GM18870 (cell line): ENCODE results near the gene PDCD6IP.
"Not testable (repeated sequence)": the region's sequence is repeated elsewhere in the genome, so short reads cannot be mapped to it uniquely, and the experiment has no call there.

Experiments used
- ATAC-seq: cut with Tn5 transposase; IDR thresholded peaks from one replicate; pipeline ENCODE4 v1.9.1; 2021; ENCODE audit warnings: moderate library complexity; ENCODE audit not compliant: unreplicated experiment

The PDCD6IP gene

GRCh38 chr3:33798418-33799201, at the start of gene PDCD6IP:
PDCD6IP (plus strand) TSS chr3:33798630; CDS start chr3:33798729, 99 bp downstream.
- ATAC-seq = peak; percentile 80

- ATAC-seq = no peak
Observed at GRCh38 chr3:33749546-33750210, 48.8 kb upstream of the PDCD6IP start.

- no peak for ATAC-seq
Observed at GRCh38 chr3:33750211-33750548, 48.2 kb upstream of the PDCD6IP start.

GRCh38 chr3:33751336-33751735, 47.1 kb upstream of the PDCD6IP start:
- ATAC-seq = no peak

- ATAC-seq = not testable (repeated sequence)
Observed at GRCh38 chr3:33754391-33754790, 44.0 kb upstream of the PDCD6IP start.

GRCh38 chr3:33758281-33758680, 40.1 kb upstream of the PDCD6IP start:
- ATAC-seq = no peak

- ATAC-seq = no peak
Observed at GRCh38 chr3:33758864-33759263, 39.6 kb upstream of the PDCD6IP start.

GRCh38 chr3:33768578-33769330, 29.7 kb upstream of the PDCD6IP start:
- ATAC-seq = no peak

GRCh38 chr3:33773637-33774036, 24.8 kb upstream of the PDCD6IP start:
- no peak for ATAC-seq

- ATAC-seq = no peak
Observed at GRCh38 chr3:33775363-33775762, 23.1 kb upstream of the PDCD6IP start.

GRCh38 chr3:33777996-33778395, 20.4 kb upstream of the PDCD6IP start:
- no peak for ATAC-seq

- no peak for ATAC-seq
Observed at GRCh38 chr3:33779751-33780150, 18.7 kb upstream of the PDCD6IP start.

GRCh38 chr3:33781413-33781812, 17.0 kb upstream of the PDCD6IP start:
- not testable (repeated sequence) for ATAC-seq

GRCh38 chr3:33786565-33787327, 11.7 kb upstream of the PDCD6IP start:
- no peak for ATAC-seq

GRCh38 chr3:33787328-33788009, 11.0 kb upstream of the PDCD6IP start:
- ATAC-seq = peak; percentile 81

- no peak for ATAC-seq
Observed at GRCh38 chr3:33789183-33789954, 9.1 kb upstream of the PDCD6IP start.

GRCh38 chr3:33790091-33790490, 8.3 kb upstream of the PDCD6IP start:
- ATAC-seq = no peak

- no peak for ATAC-seq
Observed at GRCh38 chr3:33791477-33792166, 6.8 kb upstream of the PDCD6IP start.
